H1 (cell line): ENCODE results near the gene XAF1. TPM values are rescaled to one million over a fixed set of nuclear protein-coding genes. Genes with fewer than 3 reads are reported as not detected.

Experiments used
- CTCF ChIA-PET: fragments of 300-600 bp; sonication (Branson Sonifier 250); formaldehyde crosslinking; loops from one replicate; lab custom pipeline; 2021; ENCODE audit not compliant: partially characterized antibody; lab: Charles Lee
- POLR2A ChIA-PET: fragments of 300-600 bp; sonication (Branson Sonifier 250); formaldehyde crosslinking; loops from one replicate; lab custom pipeline; 2021; ENCODE audit warnings: inconsistent platforms; ENCODE audit not compliant: partially characterized antibody; lab: Charles Lee
- DNase-seq, 2 experiments: peaks; one replicate each; pipeline versions ENCODE4 v3.0.0 to v3.0.0-alpha.2; 2010 to 2022; ENCODE audit warnings: low spot score in 2 of 2, low read depth in 1 of 2, mixed read lengths in 1 of 2
- FAIRE-seq: peaks from 2 replicates; lab custom pipeline; 2011; peaks lifted over from hg19 to GRCh38; lab: Jason Lieb, UNC
- H2AFZ ChIP-seq: 2 replicates; pipeline ENCODE4 v1.8.1; 2012; ENCODE audit warnings: low read length, inconsistent platforms
- H2AK5ac ChIP-seq: 2 replicates; pipeline ENCODE4 v1.6.1; 2013; ENCODE audit warnings: low read depth, low read length
- H2BK120ac ChIP-seq: replicated peaks from 2 replicates; pipeline ENCODE3; 2013; ENCODE audit warnings: low read depth, low read length, inconsistent platforms
- H2BK12ac ChIP-seq: 2 replicates; pipeline ENCODE4 v1.6.1; 2013; ENCODE audit warnings: low read depth, low read length
- H2BK15ac ChIP-seq: 2 replicates; pipeline ENCODE4 v1.6.1; 2013; ENCODE audit warnings: low read length
- H2BK20ac ChIP-seq: 2 replicates; pipeline ENCODE4 v1.6.1; 2013; ENCODE audit warnings: low read length
- H2BK5ac ChIP-seq: 2 replicates; pipeline ENCODE4 v1.6.1; 2013; ENCODE audit warnings: low read depth, low read length
- H3K14ac ChIP-seq: 2 replicates; pipeline ENCODE4 v1.6.1; 2013; ENCODE audit warnings: inconsistent platforms; ENCODE audit not compliant: insufficient read length
- H3K18ac ChIP-seq: 2 replicates; pipeline ENCODE4 v1.6.1; 2013; ENCODE audit warnings: low read length; ENCODE audit errors: extremely low read depth
- H3K23ac ChIP-seq: 2 replicates; pipeline ENCODE4 v1.6.1; 2013; ENCODE audit warnings: inconsistent platforms; ENCODE audit not compliant: insufficient read length
- H3K23me2 ChIP-seq: 2 replicates; pipeline ENCODE4 v1.6.1; 2013; ENCODE audit warnings: low read depth, low read length
- H3K27ac ChIP-seq: 2 replicates; pipeline ENCODE4 v1.6.1; 2011; ENCODE audit warnings: low read depth, low read length, inconsistent platforms
- H3K27me3 ChIP-seq, 4 experiments: replicated peaks in 1 of 4; 1 replicate in 1 of 4; 2 replicates in 3 of 4; pipeline versions ENCODE4 v1.6.1 to v1.8.1; 2011 to 2013; ENCODE audit warnings: low read length in 3 of 4, mild to moderate bottlenecking in 3 of 4, inconsistent platforms in 2 of 4, mixed read lengths in 2 of 4, moderate library complexity in 1 of 4; ENCODE audit not compliant: control insufficient read depth in 3 of 4, insufficient read depth in 3 of 4; ENCODE audit errors: extremely low read depth in 1 of 4
- H3K36me3 ChIP-seq, 4 experiments: 2 replicates each; pipeline versions ENCODE4 v1.6.1 to v1.8.1; 2011 to 2013; ENCODE audit warnings: mild to moderate bottlenecking in 4 of 4, low read length in 3 of 4, moderate library complexity in 2 of 4, control low read depth in 1 of 4, inconsistent platforms in 1 of 4; ENCODE audit not compliant: insufficient read depth in 4 of 4, control insufficient read depth in 2 of 4
- H3K4ac ChIP-seq: replicated peaks from 2 replicates; pipeline ENCODE3; 2013; ENCODE audit warnings: low read length, low read depth, mixed read lengths, inconsistent platforms; ENCODE audit not compliant: insufficient read length
- H3K4me1 ChIP-seq, 4 experiments: replicated peaks in 1 of 4; 1 replicate in 1 of 4; 2 replicates in 3 of 4; pipeline versions ENCODE4 v1.6.1 to v1.8.1; 2011 to 2013; ENCODE audit warnings: low read length in 3 of 4, inconsistent platforms in 2 of 4, mixed read lengths in 1 of 4; ENCODE audit not compliant: insufficient read depth in 4 of 4, control insufficient read depth in 3 of 4
- H3K4me2 ChIP-seq, 2 experiments: 2 replicates each; pipeline versions ENCODE4 v1.6.1 to v1.8.1; 2011 to 2013; ENCODE audit warnings: low read depth in 2 of 2, low read length in 2 of 2, control low read depth in 1 of 2, inconsistent platforms in 1 of 2, mild to moderate bottlenecking in 1 of 2; ENCODE audit not compliant: insufficient read depth in 1 of 2
- H3K4me3 ChIP-seq, 4 experiments: fragments of 200-600, 300-600 bp in 1 of 4; sonication (generic), shearing (Covaris generic), sonication (Bioruptor Twin) in 1 of 4; 2 replicates each; pipeline versions ENCODE4 v1.5.1 to v1.8.1; 2011 to 2016; ENCODE audit warnings: low read length in 4 of 4, low read depth in 3 of 4, control low read depth in 2 of 4, inconsistent platforms in 2 of 4, mild to moderate bottlenecking in 2 of 4, mixed read lengths in 1 of 4, moderate library complexity in 1 of 4; ENCODE audit not compliant: insufficient read depth in 2 of 4; ENCODE audit errors: extremely low read depth in 1 of 4
- H3K56ac ChIP-seq: replicated peaks from 2 replicates; pipeline ENCODE3; 2013; ENCODE audit warnings: low read depth, mild to moderate bottlenecking, mixed read lengths, low read length, inconsistent platforms; ENCODE audit not compliant: insufficient read length
- H3K79me1 ChIP-seq: 2 replicates; pipeline ENCODE4 v1.6.1; 2013; ENCODE audit warnings: low read depth, low read length, control low read depth
- H3K79me2 ChIP-seq, 2 experiments: 2 replicates each; pipeline versions ENCODE4 v1.6.1 to v1.8.1; 2012 to 2013; ENCODE audit warnings: low read length in 2 of 2, mild to moderate bottlenecking in 2 of 2, inconsistent platforms in 1 of 2; ENCODE audit not compliant: insufficient read depth in 2 of 2, control insufficient read depth in 1 of 2
- H3K9ac ChIP-seq, 4 experiments: replicated peaks in 1 of 4; 1 replicate in 1 of 4; 2 replicates in 3 of 4; pipeline versions ENCODE4 v1.6.1 to v1.8.1; 2011 to 2013; ENCODE audit warnings: low read depth in 3 of 4, low read length in 3 of 4, control low read depth in 2 of 4, mild to moderate bottlenecking in 2 of 4, moderate library complexity in 2 of 4, inconsistent platforms in 1 of 4; ENCODE audit errors: extremely low read depth in 1 of 4
- H3K9me3 ChIP-seq, 2 experiments: 2 replicates each; pipeline versions ENCODE4 v1.6.1 to v1.8.1; 2012 to 2013; ENCODE audit warnings: mild to moderate bottlenecking in 2 of 2, moderate library complexity in 2 of 2, control low read depth in 1 of 2, inconsistent platforms in 1 of 2, low read depth in 1 of 2, low read length in 1 of 2, mixed read lengths in 1 of 2; ENCODE audit not compliant: insufficient read depth in 2 of 2
- H4K20me1 ChIP-seq, 2 experiments: replicated peaks in 1 of 2; 2 replicates each; pipeline versions ENCODE3 to v1.8.1; 2011 to 2013; ENCODE audit warnings: inconsistent platforms in 2 of 2, low read length in 2 of 2, mild to moderate bottlenecking in 1 of 2; ENCODE audit not compliant: insufficient read depth in 2 of 2, control insufficient read depth in 1 of 2
- H4K5ac ChIP-seq: 2 replicates; pipeline ENCODE4 v1.6.1; 2013; ENCODE audit warnings: low read length, low read depth, mixed read lengths, inconsistent platforms; ENCODE audit not compliant: insufficient read length
- H4K8ac ChIP-seq: 2 replicates; pipeline ENCODE4 v1.8.0; 2013; ENCODE audit warnings: mild to moderate bottlenecking, moderate library complexity, low read length, inconsistent platforms; ENCODE audit not compliant: insufficient read depth; ENCODE audit errors: extremely low read depth
- H4K91ac ChIP-seq: replicated peaks from 2 replicates; pipeline ENCODE3; 2013; ENCODE audit warnings: low read length, mixed read lengths, inconsistent platforms; ENCODE audit not compliant: insufficient read length
- CBX5 ChIP-seq: fragments of 300-800, 300-1000 bp; sonication (generic); IDR thresholded peaks from 2 replicates; pipeline ENCODE4 v1.7.1; 2016; ENCODE audit warnings: antibody characterized with exemption, low read length, low read depth
- PHF8 ChIP-seq: fragments of 200-600 bp; sonication (generic); conservative IDR thresholded peaks from 2 replicates; pipeline ENCODE4 v1.7.1; 2012; ENCODE audit warnings: low read depth, mild to moderate bottlenecking, inconsistent platforms, low read length, moderate library complexity
- RNF2 ChIP-seq: fragments of 200-900, 300-1000 bp; sonication (generic); IDR thresholded peaks from 2 replicates; pipeline ENCODE4 v1.7.1; 2016; ENCODE audit warnings: borderline replicate concordance, low read depth, mild to moderate bottlenecking, antibody characterized with exemption, low read length; ENCODE audit not compliant: poor library complexity, severe bottlenecking; ENCODE audit errors: missing control alignments
- WGBS, 2 experiments: shearing (Covaris generic) in 1 of 2; methylation state at CpG; one replicate each; pipeline versions ENCODE4 v1.1.6 to v1.1.7; 2013 to 2015; ENCODE audit warnings: low lambda C conversion rate in 2 of 2, mixed read lengths in 2 of 2, inconsistent platforms in 1 of 2, low coverage in 1 of 2, missing lambda C conversion rate in 1 of 2; ENCODE audit not compliant: insufficient replicate concordance in 2 of 2, insufficient coverage in 1 of 2, insufficient read length in 1 of 2; ENCODE audit errors: extremely low coverage in 1 of 2, missing lambda C conversion rate in 1 of 2; 5-methylcytosine and 5-hydroxymethylcytosine counted together
- polyA plus RNA-seq, 7 experiments: library from polyadenylated mRNA; depleted of rRNA in 3 of 7; stranded (reverse) in 5 of 7; unstranded in 2 of 7; fragments of >200 nt in 5 of 7; fragments of 200-250 nt in 2 of 7; gene quantifications; 1 replicate in 5 of 7; 2 replicates in 1 of 7; 4 replicates in 1 of 7; pipeline versions ENCODE4 v1.2.1 to v1.2.3, GENCODE V29; 2011 to 2013; ENCODE audit warnings: missing spikeins in 2 of 7, mixed read lengths in 2 of 7
- total RNA-seq: library from RNA; stranded (reverse); fragmentation: NEBNext Ultra II Directional; extraction: Animal tissue kit (Norgen Biotek cat#: 25700); gene quantifications from 2 replicates; pipeline ENCODE4 v1.2.1, GENCODE V29; 2021

Gene XAF1
- total and polyA plus RNA-seq, 2 of the 8 experiments (the other 6 are each of a cell fraction or from before 2014, with no cell fraction given) = not detected

DNA sequence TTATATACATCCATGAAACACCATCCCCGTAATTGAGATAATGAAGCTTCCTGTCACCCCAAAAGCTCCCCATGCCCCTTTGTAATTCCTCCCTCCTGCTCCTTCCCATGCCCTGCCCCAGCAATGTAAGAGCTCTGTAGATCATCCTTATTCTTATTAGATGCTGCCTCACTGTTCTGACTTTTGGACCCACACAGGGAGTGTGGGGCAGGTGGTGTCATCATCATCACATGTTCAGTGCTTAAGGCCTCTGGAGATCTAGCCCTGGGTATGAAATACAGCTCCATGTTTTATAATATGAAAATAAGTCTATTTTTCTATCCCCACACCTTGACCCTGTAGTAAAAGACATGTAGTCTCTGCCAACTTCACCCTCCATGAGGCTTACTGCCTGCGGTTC is 1.9 kb downstream of the XAF1 start:
- no peak overlapping the region for H4K5ac ChIP-seq

More for the DNA sequence above, 1.9 kb downstream of the XAF1 start:
- 91% methylated on average over 2 of the region's 2 CpGs; no CpG with 5 or more reads in 1 of the 2 experiments for WGBS, 2 experiments
- no peak overlapping the region for H2BK120ac ChIP-seq
- no peaks in the 10 kb centered on the region for H3K36me3 ChIP-seq
- H2AK5ac ChIP-seq = no peak overlapping the region
- no peak overlapping the region for H3K4me3 ChIP-seq
- H3K79me1 ChIP-seq = no peaks in the 10 kb centered on the region
- H3K23me2 ChIP-seq = 0 out of 2 replicates have a peak, but pooled peaks cover 2% of the 10 kb centered on the region
- H3K79me2 ChIP-seq = no peaks in the 10 kb centered on the region
- no peak for FAIRE-seq
- H3K18ac ChIP-seq = no peak overlapping the region
- peaks cover 0 to 9% (median 2%) of the 10 kb centered on the region in 4 experiments; a peak in 3 of 7 replicates for H3K4me1 ChIP-seq
- H2BK5ac ChIP-seq = no peak overlapping the region
- H3K27me3 ChIP-seq = no peaks in the 10 kb centered on the region; a peak in 1 of 7 replicates
- DNase-seq = no peak
- no peak overlapping the region for H4K91ac ChIP-seq
- TF ChIP-seq CBX5 (no peak), RNF2 (no peak), PHF8 (no peak)
- H4K8ac ChIP-seq = no peak overlapping the region
- H3K56ac ChIP-seq = no peak overlapping the region
- H3K4me2 ChIP-seq = no peak overlapping the region
- H2BK20ac ChIP-seq = no peak overlapping the region
- H4K20me1 ChIP-seq = no peaks in the 10 kb centered on the region
- no peak overlapping the region for H2AFZ ChIP-seq
- no peak overlapping the region for H3K27ac ChIP-seq
- no peak overlapping the region for H3K23ac ChIP-seq
- ChIA-PET CTCF (interaction anchor here (0.8 to 1.6 kb wide), 5 partner anchors 15 to 135 kb away, joined by 3 to 6 read pairs (median 3); no protein-coding TSS in a partner anchor), POLR2A (no interaction called here)
- no peak overlapping the region for H3K14ac ChIP-seq
- peak overlapping the region; percentile 50; the same call in 1 of the 2 replicates for H2BK12ac ChIP-seq
- no peak overlapping the region for H3K4ac ChIP-seq
- peak overlapping the region; percentile 92; the same call in 1 of the 2 replicates for H2BK15ac ChIP-seq
- H3K9me3 ChIP-seq = no peaks in the 10 kb centered on the region
- H3K9ac ChIP-seq = no peak overlapping the region
